GM19238 (cell line): ENCODE results near the gene HTD2.

Experiments
- DNase-seq: peaks from one replicate; pipeline ENCODE4 v3.0.0; 2011; ENCODE audit warnings: low spot score; ENCODE audit not compliant: insufficient read length

HTD2 gene

GRCh38 chr3:58355179-58355578 lies 48.9 kb downstream of the HTD2 start:
- DNase-seq: peak; percentile 24

- no peak for DNase-seq
Measured at GRCh38 chr3:58356054-58356453, 49.7 kb downstream of the HTD2 start.

GRCh38 chr3:58357402-58357801 lies 51.1 kb downstream of the HTD2 start:
- DNase-seq: no peak

GRCh38 chr3:58358092-58358491 lies 51.8 kb downstream of the HTD2 start:
- DNase-seq: no peak

- DNase-seq: no peak
Measured at GRCh38 chr3:58358808-58359207, 52.5 kb downstream of the HTD2 start.

- DNase-seq: no peak
Measured at GRCh38 chr3:58359621-58360020, 53.3 kb downstream of the HTD2 start.

GRCh38 chr3:58361866-58362265 lies 55.5 kb downstream of the HTD2 start:
- DNase-seq: no peak

GRCh38 chr3:58366699-58367098 lies 60.4 kb downstream of the HTD2 start:
- DNase-seq: no peak

- DNase-seq: no peak
Measured at GRCh38 chr3:58369038-58369437, 62.7 kb downstream of the HTD2 start.
